HEK293 (cell line): Measurements from ENCODE around the gene UBALD1.
A peak's percentile ranks its signal among the peaks of the same experiment; 100 is the strongest.

Source experiments
- CTCF ChIA-PET: fragments of 350-600 bp; formaldehyde crosslinking; extraction: SDS; loops from one replicate; lab custom pipeline; 2021; ENCODE audit warnings: antibody characterized with exemption; lab: Yijun Ruan, JAX
- POLR2A ChIA-PET: fragments of 300-600 bp; formaldehyde crosslinking; extraction: SDS; loops from one replicate; lab custom pipeline; 2020; ENCODE audit warnings: antibody characterized with exemption, inconsistent platforms; lab: Yijun Ruan, JAX
- H3K27ac ChIP-seq: fragments of 200-500 bp; sonication (Bioruptor generic); 2 replicates; pipeline ENCODE4 v1.5.1; 2014; ENCODE audit warnings: low read depth, low read length, control low read depth, inconsistent platforms; ENCODE audit errors: extremely low read depth
- H3K36me3 ChIP-seq, 2 experiments: fragments of 200-500 bp in 1 of 2; sonication (Bioruptor generic) in 1 of 2; 1 replicate in 1 of 2; 2 replicates in 1 of 2; pipeline ENCODE4 v1.5.1; 2014 to 2017; ENCODE audit warnings: inconsistent platforms in 2 of 2, low read length in 2 of 2; ENCODE audit not compliant: control insufficient read depth in 2 of 2, insufficient read depth in 1 of 2
- H3K4me1 ChIP-seq: fragments of 200-500 bp; sonication (Bioruptor generic); 2 replicates; pipeline ENCODE4 v1.5.1; 2014; ENCODE audit warnings: mild to moderate bottlenecking, low read length, inconsistent platforms; ENCODE audit not compliant: control insufficient read depth, insufficient read depth
- H3K4me3 ChIP-seq: 2 replicates; pipeline ENCODE4 v1.5.1; 2011; ENCODE audit warnings: low read depth, mild to moderate bottlenecking, control low read depth, low read length, moderate library complexity
- H3K9me3 ChIP-seq: fragments of 200-500 bp; sonication (Bioruptor generic); 2 replicates; pipeline ENCODE4 v1.5.1; 2014; ENCODE audit warnings: low read depth, low read length, inconsistent platforms; ENCODE audit not compliant: control insufficient read depth, insufficient read depth
- TRIM28 ChIP-seq: IDR thresholded peaks from 2 replicates; pipeline ENCODE4 v1.6.1; 2011; ENCODE audit warnings: low read length, control low read depth, borderline replicate concordance
- ZNF341 ChIP-seq: fragments of 450-650 bp; formaldehyde crosslinking; IDR thresholded peaks from 2 replicates; pipeline ENCODE4; 2016; ENCODE audit warnings: low read depth, missing biosample characterization, missing genetic modification characterization
- ZNF404 ChIP-seq: fragments of 450-650 bp; formaldehyde crosslinking; IDR thresholded peaks from 2 replicates; pipeline ENCODE4 v1.5.1; 2017; ENCODE audit warnings: missing biosample characterization, missing genetic modification characterization
- ZNF600 ChIP-seq: fragments of 450-650 bp; formaldehyde crosslinking; IDR thresholded peaks from 2 replicates; pipeline ENCODE4 v1.5.1; 2016; ENCODE audit warnings: missing biosample characterization, missing genetic modification characterization
- ZNF629 ChIP-seq: fragments of 450-650 bp; formaldehyde crosslinking; IDR thresholded peaks from 2 replicates; pipeline ENCODE4 v1.5.1; 2017; ENCODE audit warnings: missing biosample characterization, missing genetic modification characterization
- ZNF785 ChIP-seq: fragments of 450-650 bp; formaldehyde crosslinking; IDR thresholded peaks from 2 replicates; pipeline ENCODE4 v1.5.1; 2016; ENCODE audit warnings: missing biosample characterization, missing genetic modification characterization
- TF ChIP-seq, protein P1 (sequence below): fragments of 450-650 bp; formaldehyde crosslinking; IDR thresholded peaks from 2 replicates; pipeline ENCODE4 v1.5.1; 2016; ENCODE audit warnings: missing biosample characterization, missing genetic modification characterization, low read depth
- TF ChIP-seq, protein P2 (sequence below): fragments of 450-650 bp; formaldehyde crosslinking; IDR thresholded peaks from 2 replicates; pipeline ENCODE4 v1.5.1; 2017; ENCODE audit warnings: missing biosample characterization, missing genetic modification characterization
- TF ChIP-seq, protein P3 (sequence below): fragments of 450-650 bp; formaldehyde crosslinking; IDR thresholded peaks from 2 replicates; pipeline ENCODE4 v1.5.1; 2016; ENCODE audit warnings: missing biosample characterization, missing genetic modification characterization
- TF ChIP-seq, protein P4 (sequence below): fragments of 450-650 bp; formaldehyde crosslinking; IDR thresholded peaks from 2 replicates; pipeline ENCODE4 v1.5.1; 2017; ENCODE audit warnings: missing biosample characterization, mild to moderate bottlenecking, missing genetic modification characterization, moderate library complexity

The UBALD1 gene

DNA sequence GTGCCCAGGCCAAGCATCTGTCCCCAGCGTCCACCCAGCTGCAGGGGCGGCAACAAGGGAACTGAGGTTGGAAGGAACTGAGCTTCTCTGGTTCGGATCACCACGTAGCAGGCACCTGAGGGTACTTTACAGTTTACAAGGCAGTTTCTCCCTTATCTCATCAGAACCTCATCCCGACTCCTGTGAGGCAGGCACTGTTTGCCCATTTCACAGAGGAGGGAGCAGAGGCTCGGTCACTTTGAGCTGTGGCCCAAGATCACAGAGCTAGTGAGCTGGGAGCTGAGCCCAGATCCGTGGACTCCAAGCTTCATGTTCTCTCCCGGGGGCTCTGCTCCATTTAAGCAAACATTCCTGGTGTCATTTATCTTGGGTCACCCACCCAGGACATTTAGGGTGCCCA lies 15.1 kb downstream of the UBALD1 start:
- ChIA-PET POLR2A (no interaction called here), CTCF (interaction anchor here (0.5 to 0.7 kb wide), 2 partner anchors 37 to 57 kb away, joined by 3 to 4 read pairs; no protein-coding TSS in a partner anchor)
- no peak overlapping the region for H3K27ac ChIP-seq
- TF ChIP-seq, protein P1, sequence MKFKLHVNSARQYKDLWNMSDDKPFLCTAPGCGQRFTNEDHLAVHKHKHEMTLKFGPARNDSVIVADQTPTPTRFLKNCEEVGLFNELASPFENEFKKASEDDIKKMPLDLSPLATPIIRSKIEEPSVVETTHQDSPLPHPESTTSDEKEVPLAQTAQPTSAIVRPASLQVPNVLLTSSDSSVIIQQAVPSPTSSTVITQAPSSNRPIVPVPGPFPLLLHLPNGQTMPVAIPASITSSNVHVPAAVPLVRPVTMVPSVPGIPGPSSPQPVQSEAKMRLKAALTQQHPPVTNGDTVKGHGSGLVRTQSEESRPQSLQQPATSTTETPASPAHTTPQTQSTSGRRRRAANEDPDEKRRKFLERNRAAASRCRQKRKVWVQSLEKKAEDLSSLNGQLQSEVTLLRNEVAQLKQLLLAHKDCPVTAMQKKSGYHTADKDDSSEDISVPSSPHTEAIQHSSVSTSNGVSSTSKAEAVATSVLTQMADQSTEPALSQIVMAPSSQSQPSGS (tag by site-specific recombination): no peak
- 0 out of 2 replicates have a peak, but pooled peaks have one; percentile 21 for TF ChIP-seq ZNF600 (tag by site-specific recombination)
- H3K36me3 ChIP-seq: no peaks in the 10 kb centered on the region
- H3K4me1 ChIP-seq: no peaks in the 10 kb centered on the region
- no peaks in the 10 kb centered on the region for H3K9me3 ChIP-seq
- no peak overlapping the region for H3K4me3 ChIP-seq

DNA sequence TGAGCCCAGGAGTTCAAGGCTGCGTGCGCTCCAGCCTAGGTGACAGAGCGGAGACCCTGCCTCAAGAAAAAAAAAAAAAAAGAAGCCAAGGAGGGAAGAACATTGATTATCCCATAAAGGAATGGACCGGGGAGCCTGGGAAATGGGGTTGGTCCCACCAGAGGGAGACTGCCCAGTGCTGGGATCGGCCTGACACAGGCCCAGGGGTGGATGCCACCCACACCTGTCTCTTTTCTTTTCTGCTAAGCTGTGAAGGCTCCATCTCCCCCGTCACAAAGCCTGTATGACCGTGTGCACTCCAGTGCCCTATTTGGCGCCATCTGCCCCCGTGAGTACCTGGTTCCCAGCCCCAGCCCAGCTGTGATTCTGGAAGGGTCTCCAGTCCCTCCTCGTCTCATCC lies 15.7 kb downstream of the UBALD1 start:
- H3K27ac ChIP-seq: no peak overlapping the region
- no peaks in the 10 kb centered on the region for H3K36me3 ChIP-seq
- POLR2A ChIA-PET: no interaction called here
- H3K9me3 ChIP-seq: no peaks in the 10 kb centered on the region
- CTCF ChIA-PET: interaction anchor here (0.7 kb wide), 1 partner anchor 14 kb away, joined by 4 read pairs; no protein-coding TSS in a partner anchor
- H3K4me3 ChIP-seq: no peak overlapping the region
- TF ChIP-seq TRIM28 (no peak), ZNF404 (tag by site-specific recombination) (no peak), ZNF785 (tag by site-specific recombination) (no peak), ZNF341 (peak; percentile 31)
- TF ChIP-seq, protein P2, sequence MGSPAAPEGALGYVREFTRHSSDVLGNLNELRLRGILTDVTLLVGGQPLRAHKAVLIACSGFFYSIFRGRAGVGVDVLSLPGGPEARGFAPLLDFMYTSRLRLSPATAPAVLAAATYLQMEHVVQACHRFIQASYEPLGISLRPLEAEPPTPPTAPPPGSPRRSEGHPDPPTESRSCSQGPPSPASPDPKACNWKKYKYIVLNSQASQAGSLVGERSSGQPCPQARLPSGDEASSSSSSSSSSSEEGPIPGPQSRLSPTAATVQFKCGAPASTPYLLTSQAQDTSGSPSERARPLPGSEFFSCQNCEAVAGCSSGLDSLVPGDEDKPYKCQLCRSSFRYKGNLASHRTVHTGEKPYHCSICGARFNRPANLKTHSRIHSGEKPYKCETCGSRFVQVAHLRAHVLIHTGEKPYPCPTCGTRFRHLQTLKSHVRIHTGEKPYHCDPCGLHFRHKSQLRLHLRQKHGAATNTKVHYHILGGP (tag by site-specific recombination): no peak
- TF ChIP-seq, protein P3, sequence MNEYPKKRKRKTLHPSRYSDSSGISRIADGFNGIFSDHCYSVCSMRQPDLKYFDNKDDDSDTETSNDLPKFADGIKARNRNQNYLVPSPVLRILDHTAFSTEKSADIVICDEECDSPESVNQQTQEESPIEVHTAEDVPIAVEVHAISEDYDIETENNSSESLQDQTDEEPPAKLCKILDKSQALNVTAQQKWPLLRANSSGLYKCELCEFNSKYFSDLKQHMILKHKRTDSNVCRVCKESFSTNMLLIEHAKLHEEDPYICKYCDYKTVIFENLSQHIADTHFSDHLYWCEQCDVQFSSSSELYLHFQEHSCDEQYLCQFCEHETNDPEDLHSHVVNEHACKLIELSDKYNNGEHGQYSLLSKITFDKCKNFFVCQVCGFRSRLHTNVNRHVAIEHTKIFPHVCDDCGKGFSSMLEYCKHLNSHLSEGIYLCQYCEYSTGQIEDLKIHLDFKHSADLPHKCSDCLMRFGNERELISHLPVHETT (tag by site-specific recombination): no peak
- H3K4me1 ChIP-seq: no peaks in the 10 kb centered on the region

DNA sequence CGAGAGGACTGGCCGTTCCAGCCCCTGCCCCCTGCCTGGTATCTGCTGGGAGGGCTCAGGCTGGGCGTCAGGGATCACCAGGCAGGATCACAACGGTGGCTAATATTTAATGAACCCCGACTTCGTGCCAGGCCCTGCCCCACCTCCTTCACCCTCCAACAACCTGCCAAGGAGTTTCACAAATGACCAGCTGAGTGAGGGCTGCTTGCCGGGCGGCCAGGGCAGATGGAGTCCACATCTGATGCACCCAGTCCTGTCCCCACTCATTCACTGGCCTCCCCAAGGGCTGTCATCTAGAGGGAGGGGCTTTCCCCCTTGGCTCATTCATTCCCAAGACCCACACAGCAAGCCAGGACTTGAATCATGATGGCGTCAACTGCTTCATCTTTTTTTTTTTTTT lies 17.5 kb downstream of the UBALD1 start:
- TF ChIP-seq ZNF629 (tag by site-specific recombination): 0 out of 2 replicates have a peak, but pooled peaks have one; percentile 14
- TF ChIP-seq, protein P4, sequence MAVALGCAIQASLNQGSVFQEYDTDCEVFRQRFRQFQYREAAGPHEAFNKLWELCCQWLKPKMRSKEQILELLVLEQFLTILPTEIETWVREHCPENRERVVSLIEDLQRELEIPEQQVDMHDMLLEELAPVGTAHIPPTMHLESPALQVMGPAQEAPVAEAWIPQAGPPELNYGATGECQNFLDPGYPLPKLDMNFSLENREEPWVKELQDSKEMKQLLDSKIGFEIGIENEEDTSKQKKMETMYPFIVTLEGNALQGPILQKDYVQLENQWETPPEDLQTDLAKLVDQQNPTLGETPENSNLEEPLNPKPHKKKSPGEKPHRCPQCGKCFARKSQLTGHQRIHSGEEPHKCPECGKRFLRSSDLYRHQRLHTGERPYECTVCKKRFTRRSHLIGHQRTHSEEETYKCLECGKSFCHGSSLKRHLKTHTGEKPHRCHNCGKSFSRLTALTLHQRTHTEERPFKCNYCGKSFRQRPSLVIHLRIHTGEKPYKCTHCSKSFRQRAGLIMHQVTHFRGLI: no peak
- Histone ChIP-seq H3K4me1 (no peaks in the 10 kb centered on the region), H3K27ac (no peak overlapping the region), H3K36me3 (no peaks in the 10 kb centered on the region), H3K4me3 (no peak overlapping the region), H3K9me3 (no peaks in the 10 kb centered on the region)
- ChIA-PET POLR2A (interaction anchor here (0.7 kb wide), 1 partner anchor 599 kb away, joined by 4 read pairs; no protein-coding TSS in a partner anchor), CTCF (interaction anchor here (0.8 to 1.9 kb wide), 2 partner anchors 12 to 27 kb away, joined by 5 read pairs; partner anchors contain the start of gene MGRN1)
